Mononuclear cell (primary cell): ENCODE data around the gene LMAN2L. TPM values are rescaled to one million over a fixed set of nuclear protein-coding genes. Genes with fewer than 3 reads are reported as not detected.
A peak's percentile ranks its signal among the peaks of the same experiment; 100 is the strongest.

Experiments
- H3K27me3 ChIP-seq: 2 replicates; pipeline ENCODE4 v1.6.0; 2011; ENCODE audit warnings: low read length, control low read depth; ENCODE audit not compliant: insufficient read depth
- H3K4me1 ChIP-seq: 2 replicates; pipeline ENCODE4 v1.5.1; 2011; ENCODE audit warnings: mild to moderate bottlenecking, low read length, control low read depth; ENCODE audit not compliant: insufficient read depth
- H3K4me3 ChIP-seq: 2 replicates; pipeline ENCODE4 v1.5.1; 2011; ENCODE audit warnings: mild to moderate bottlenecking, low read length, moderate library complexity
- H3K9me3 ChIP-seq: 2 replicates; pipeline ENCODE4 v1.5.1; 2011; ENCODE audit warnings: low read depth, mild to moderate bottlenecking, control low read depth, low read length
- total RNA-seq: library from RNA; depleted of rRNA; stranded (reverse); fragments of >200 nt; gene quantifications from one replicate; pipeline ENCODE4 v1.2.3, GENCODE V29; 2012

The LMAN2L gene
- 1.3 TPM for total RNA-seq

- H3K27me3 ChIP-seq = no peaks in the 10 kb centered on the region
- peak within 1 kb of the TSS; percentile 81 for H3K4me3 ChIP-seq
- no peaks in the 10 kb centered on the region for H3K9me3 ChIP-seq
- peaks cover 27% of the 10 kb centered on the region for H3K4me1 ChIP-seq
Observed at GRCh38 chr2:96739633-96740428, at the start of gene LMAN2L. TSS of gene LMAN2L (minus strand) at chr2:96740064. CDS start at chr2:96740040, 24 bp downstream.

GRCh38 chr2:96789245-96789617 is 49.4 kb upstream of the LMAN2L start:
- Histone ChIP-seq H3K9me3 (no peaks in the 10 kb centered on the region), H3K4me1 (no peaks in the 10 kb centered on the region), H3K27me3 (no peaks in the 10 kb centered on the region), H3K4me3 (no peak overlapping the region)

GRCh38 chr2:96788442-96789244 is 48.8 kb upstream of the LMAN2L start:
- H3K27me3 ChIP-seq = no peaks in the 10 kb centered on the region
- H3K4me1 ChIP-seq = no peaks in the 10 kb centered on the region
- H3K4me3 ChIP-seq = no peak overlapping the region
- no peaks in the 10 kb centered on the region for H3K9me3 ChIP-seq

- Histone ChIP-seq H3K9me3 (no peaks in the 10 kb centered on the region), H3K4me3 (no peak overlapping the region), H3K4me1 (no peaks in the 10 kb centered on the region)
Observed at GRCh38 chr2:96787411-96787810, 47.5 kb upstream of the LMAN2L start.

GRCh38 chr2:96783388-96783787 is 43.5 kb upstream of the LMAN2L start:
- no peaks in the 10 kb centered on the region for H3K4me1 ChIP-seq
- H3K9me3 ChIP-seq = no peaks in the 10 kb centered on the region
- H3K27me3 ChIP-seq = no peaks in the 10 kb centered on the region
- no peak overlapping the region for H3K4me3 ChIP-seq

More at GRCh38 chr2:96787411-96787810, 47.5 kb upstream of the LMAN2L start:
- H3K27me3 ChIP-seq = no peaks in the 10 kb centered on the region

GRCh38 chr2:96775160-96775559 is 35.3 kb upstream of the LMAN2L start:
- H3K27me3 ChIP-seq = no peaks in the 10 kb centered on the region
- no peaks in the 10 kb centered on the region for H3K9me3 ChIP-seq
- H3K4me1 ChIP-seq = peaks cover 19% of the 10 kb centered on the region
- H3K4me3 ChIP-seq = no peak overlapping the region

GRCh38 chr2:96773922-96774321 is 34.1 kb upstream of the LMAN2L start:
- Histone ChIP-seq H3K9me3 (no peaks in the 10 kb centered on the region), H3K4me1 (peaks cover 19% of the 10 kb centered on the region), H3K4me3 (peak overlapping the region; percentile 47), H3K27me3 (no peaks in the 10 kb centered on the region)

GRCh38 chr2:96772903-96773671 is 33.2 kb upstream of the LMAN2L start:
- Histone ChIP-seq H3K9me3 (no peaks in the 10 kb centered on the region), H3K27me3 (no peaks in the 10 kb centered on the region), H3K4me3 (no peak overlapping the region), H3K4me1 (peaks cover 25% of the 10 kb centered on the region)

- peaks cover 34% of the 10 kb centered on the region for H3K4me1 ChIP-seq
Observed at GRCh38 chr2:96771796-96772618, 32.1 kb upstream of the LMAN2L start.

GRCh38 chr2:96770442-96771202 is 30.8 kb upstream of the LMAN2L start:
- Histone ChIP-seq H3K27me3 (no peaks in the 10 kb centered on the region), H3K4me3 (no peak overlapping the region), H3K9me3 (no peaks in the 10 kb centered on the region), H3K4me1 (peaks cover 40% of the 10 kb centered on the region)

More at GRCh38 chr2:96771796-96772618, 32.1 kb upstream of the LMAN2L start:
- no peaks in the 10 kb centered on the region for H3K9me3 ChIP-seq
- no peaks in the 10 kb centered on the region for H3K27me3 ChIP-seq
- no peak overlapping the region for H3K4me3 ChIP-seq

GRCh38 chr2:96769814-96770213 is 29.9 kb upstream of the LMAN2L start:
- Histone ChIP-seq H3K9me3 (no peaks in the 10 kb centered on the region), H3K4me1 (peaks cover 45% of the 10 kb centered on the region), H3K27me3 (no peaks in the 10 kb centered on the region), H3K4me3 (no peak overlapping the region)

GRCh38 chr2:96768083-96768561 is 28.3 kb upstream of the LMAN2L start:
- H3K4me1 ChIP-seq = peaks cover 47% of the 10 kb centered on the region
- H3K27me3 ChIP-seq = no peaks in the 10 kb centered on the region
- no peaks in the 10 kb centered on the region for H3K9me3 ChIP-seq
- no peak overlapping the region for H3K4me3 ChIP-seq

- no peaks in the 10 kb centered on the region for H3K27me3 ChIP-seq
- no peaks in the 10 kb centered on the region for H3K9me3 ChIP-seq
- peaks cover 52% of the 10 kb centered on the region for H3K4me1 ChIP-seq
- H3K4me3 ChIP-seq = no peak overlapping the region
Observed at GRCh38 chr2:96767135-96767871, 27.4 kb upstream of the LMAN2L start.
